ENCODE measurements around the gene CISD3. TPM values are rescaled to one million over a fixed set of nuclear protein-coding genes. Genes with fewer than 3 reads are reported as not detected.
"Not testable (repeated sequence)": the region's sequence is repeated elsewhere in the genome, so short reads cannot be mapped to it uniquely, and the experiment has no call there.

Gene CISD3
- total and polyA plus RNA-seq, 10 of the 15 experiments (the other 5 are each of a cell fraction or from before 2014, with no cell fraction given): 2.6 to 38.1 (median 8.1) TPM

GRCh38 chr17:38725066-38725465 lies 5.1 kb upstream of the CISD3 start:
- no TSS peak for BruUV-seq (replicated peaks)
- FAIRE-seq (no peak), DNase-seq (ENCODE audit: low read depth, low spot score) (no peak), ATAC-seq (no peak)
- Histone ChIP-seq H3K4me1 (ENCODE audit: control insufficient read depth, insufficient read depth, low read length) (peaks cover 28% of the 10 kb centered on the region), H3K4me2 (ENCODE audit: control insufficient read depth, insufficient read depth) (no peak overlapping the region), H3K27ac (ENCODE audit: control insufficient read depth, insufficient read depth) (no peak overlapping the region), H2AFZ (ENCODE audit: control insufficient read depth, low read depth, low read length) (no peak overlapping the region), H3K27me3 (replicated peaks in 1 of 2; ENCODE audit: control insufficient read depth in 2 of 2, insufficient read depth in 2 of 2, low read length in 1 of 2) (no peaks in the 10 kb centered on the region), H3K9me3 (replicated peaks; ENCODE audit: control insufficient read depth, insufficient read depth, low read length) (no peaks in the 10 kb centered on the region; the same call in 2 of the 3 replicates), H3K36me3 (ENCODE audit: control insufficient read depth in 2 of 2, insufficient read depth in 2 of 2, low read length in 1 of 2) (peaks cover 3 to 5% of the 10 kb centered on the region in 2 experiments; a peak in 2 of 4 replicates), H3K79me2 (ENCODE audit: control insufficient read depth, insufficient read depth, low read length) (no peaks in the 10 kb centered on the region), H3K4me3 (no peak overlapping the region), H3K9ac (ENCODE audit: control insufficient read depth, insufficient read depth, low read length) (no peak overlapping the region), H4K20me1 (ENCODE audit: control insufficient read depth, insufficient read depth) (no peaks in the 10 kb centered on the region)
- 67% methylated on average over 10 of the region's 10 CpGs for WGBS (ENCODE audit: insufficient coverage, insufficient replicate concordance, low lambda C conversion rate, missing lambda C conversion rate)
- ChIA-PET CTCF (no interaction called here), SMC1A (ENCODE audit: uncharacterized antibody, unreplicated experiment) (no interaction called here), RAD21 (ENCODE audit: unreplicated experiment) (no interaction called here), POLR2A (no interaction called here)
- in situ Hi-C loops (cut with MboI) (no loop called here), intact Hi-C loops (cut with micrococcal nuclease; ENCODE audit: unreplicated experiment) (no loop called here)
- no peak for TF ChIP-seq RELA (IDR thresholded peaks at IDR 0.05; ENCODE audit: borderline replicate concordance, partially characterized antibody)
- TF ChIP-seq SREBF1 (IDR thresholded peaks at IDR 0.05; ENCODE audit: low read length): no peak
- 0 out of 2 replicates have a peak, but pooled peaks have one; percentile 12 for TF ChIP-seq NFYB (IDR thresholded peaks at IDR 0.05; ENCODE audit: insufficient read depth, low read depth, low read length)
- TF ChIP-seq POLR2A (IDR thresholded peaks at IDR 0.05; ENCODE audit: low read depth, low read length): 0 out of 2 replicates have a peak, but pooled peaks have one; percentile 18

GRCh38 chr17:38726145-38726544 lies 4.0 kb upstream of the CISD3 start:
- H3K27ac ChIP-seq (ENCODE audit: control insufficient read depth, insufficient read depth); H3K9me3 ChIP-seq (replicated peaks; ENCODE audit: control insufficient read depth, insufficient read depth, low read length); H3K36me3 ChIP-seq (ENCODE audit: control insufficient read depth in 2 of 2, insufficient read depth in 2 of 2, low read length in 1 of 2); POLR2A ChIA-PET; ATAC-seq; H3K9ac ChIP-seq (ENCODE audit: control insufficient read depth, insufficient read depth, low read length); H3K4me3 ChIP-seq; H4K20me1 ChIP-seq (ENCODE audit: control insufficient read depth, insufficient read depth); FAIRE-seq; intact Hi-C loops (cut with micrococcal nuclease; ENCODE audit: unreplicated experiment); BruUV-seq (replicated peaks); H3K27me3 ChIP-seq (replicated peaks in 1 of 2; ENCODE audit: control insufficient read depth in 2 of 2, insufficient read depth in 2 of 2, low read length in 1 of 2); in situ Hi-C loops (cut with MboI); DNase-seq (ENCODE audit: low read depth, low spot score); H3K4me2 ChIP-seq (ENCODE audit: control insufficient read depth, insufficient read depth); H2AFZ ChIP-seq (ENCODE audit: control insufficient read depth, low read depth, low read length); SMC1A ChIA-PET (ENCODE audit: uncharacterized antibody, unreplicated experiment); RAD21 ChIA-PET (ENCODE audit: unreplicated experiment); H3K79me2 ChIP-seq (ENCODE audit: control insufficient read depth, insufficient read depth, low read length): not testable (repeated sequence)
- H3K4me1 ChIP-seq (ENCODE audit: control insufficient read depth, insufficient read depth, low read length): peaks cover 35% of the 10 kb centered on the region
- WGBS (ENCODE audit: insufficient coverage, insufficient replicate concordance, low lambda C conversion rate, missing lambda C conversion rate): 52% methylated on average over 8 of the region's 8 CpGs
- CTCF ChIA-PET: interaction anchor here (3.6 kb wide), 1 partner anchor 50 kb away, joined by 36 read pairs; the partner anchor contains the start of gene EPOP

All from GM12878 (cell line).